Measurements from ENCODE around the gene IGFBPL1.
"Not testable (repeated sequence)": the region's sequence is repeated elsewhere in the genome, so short reads cannot be mapped to it uniquely, and the experiment has no call there.

IGFBPL1 gene

GRCh38 chr9:38423973-38424843, at the start of gene IGFBPL1:
TSS of gene IGFBPL1 (minus strand) at chr9:38424454. CDS start at chr9:38424424, 30 bp downstream.
- no peak for DNase-seq (ENCODE audit: low read depth)

GRCh38 chr9:38472583-38473249, 48.5 kb upstream of the IGFBPL1 start:
- DNase-seq (ENCODE audit: low read depth) = not testable (repeated sequence)

GRCh38 chr9:38467404-38467803, 43.1 kb upstream of the IGFBPL1 start:
- no peak for DNase-seq (ENCODE audit: low read depth)

GRCh38 chr9:38453835-38454234, 29.6 kb upstream of the IGFBPL1 start:
- DNase-seq (ENCODE audit: low read depth) = no peak

GRCh38 chr9:38451162-38451561, 26.9 kb upstream of the IGFBPL1 start:
- no peak for DNase-seq (ENCODE audit: low read depth)

GRCh38 chr9:38447703-38448102, 23.4 kb upstream of the IGFBPL1 start:
- no peak for DNase-seq (ENCODE audit: low read depth)

- no peak for DNase-seq (ENCODE audit: low read depth)
Observed at GRCh38 chr9:38445154-38446043, 21.1 kb upstream of the IGFBPL1 start.

- no peak for DNase-seq (ENCODE audit: low read depth)
Observed at GRCh38 chr9:38443597-38443996, 19.3 kb upstream of the IGFBPL1 start.

GRCh38 chr9:38443181-38443580, 18.9 kb upstream of the IGFBPL1 start:
- DNase-seq (ENCODE audit: low read depth) = no peak

- no peak for DNase-seq (ENCODE audit: low read depth)
Observed at GRCh38 chr9:38442473-38443096, 18.3 kb upstream of the IGFBPL1 start.

- no peak for DNase-seq (ENCODE audit: low read depth)
Observed at GRCh38 chr9:38441347-38442085, 17.3 kb upstream of the IGFBPL1 start.

- DNase-seq (ENCODE audit: low read depth) = no peak
Observed at GRCh38 chr9:38440516-38440915, 16.3 kb upstream of the IGFBPL1 start.

GRCh38 chr9:38439916-38440301, 15.7 kb upstream of the IGFBPL1 start:
- no peak for DNase-seq (ENCODE audit: low read depth)

GRCh38 chr9:38439291-38439915, 15.1 kb upstream of the IGFBPL1 start:
- DNase-seq (ENCODE audit: low read depth) = no peak

GRCh38 chr9:38437193-38437823, 13.1 kb upstream of the IGFBPL1 start:
- DNase-seq (ENCODE audit: low read depth) = no peak

GRCh38 chr9:38436708-38437107, 12.5 kb upstream of the IGFBPL1 start:
- no peak for DNase-seq (ENCODE audit: low read depth)

- DNase-seq (ENCODE audit: low read depth) = no peak
Observed at GRCh38 chr9:38435521-38435920, 11.3 kb upstream of the IGFBPL1 start.

- DNase-seq (ENCODE audit: low read depth) = no peak
Observed at GRCh38 chr9:38434853-38435252, 10.6 kb upstream of the IGFBPL1 start.

GRCh38 chr9:38434365-38434764, 10.1 kb upstream of the IGFBPL1 start:
- no peak for DNase-seq (ENCODE audit: low read depth)

- DNase-seq (ENCODE audit: low read depth) = no peak
Observed at GRCh38 chr9:38432922-38433510, 8.8 kb upstream of the IGFBPL1 start.
